ENCODE measurements around the gene MT1HL1.

MT1HL1 gene

GRCh38 chr1:236966636-236967035 lies 37.6 kb downstream of the MT1HL1 start:
- no peak for DNase-seq

DNA sequence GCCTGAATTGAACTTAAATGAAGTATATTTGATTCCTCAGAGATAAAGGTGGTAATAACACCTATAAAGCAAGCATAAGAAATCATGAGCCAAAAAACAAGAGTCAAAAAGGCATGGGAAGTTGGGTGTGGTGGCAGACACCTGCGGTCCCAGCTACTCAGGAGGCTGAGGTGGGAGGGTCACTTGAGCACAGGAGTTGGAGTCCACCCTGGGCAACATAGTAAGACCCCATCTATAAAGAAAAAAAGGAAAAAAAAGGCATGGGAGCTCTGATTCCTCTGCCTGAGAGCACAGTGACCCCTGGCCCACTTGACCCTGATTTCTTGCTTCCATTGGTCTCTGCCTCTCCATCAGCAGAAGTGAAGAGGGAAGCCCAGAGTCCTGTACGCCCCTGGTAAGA lies 40.3 kb downstream of the MT1HL1 start:
- no peak for DNase-seq

GRCh38 chr1:236959112-236959511 lies 45.1 kb downstream of the MT1HL1 start:
- DNase-seq: no peak

DNA sequence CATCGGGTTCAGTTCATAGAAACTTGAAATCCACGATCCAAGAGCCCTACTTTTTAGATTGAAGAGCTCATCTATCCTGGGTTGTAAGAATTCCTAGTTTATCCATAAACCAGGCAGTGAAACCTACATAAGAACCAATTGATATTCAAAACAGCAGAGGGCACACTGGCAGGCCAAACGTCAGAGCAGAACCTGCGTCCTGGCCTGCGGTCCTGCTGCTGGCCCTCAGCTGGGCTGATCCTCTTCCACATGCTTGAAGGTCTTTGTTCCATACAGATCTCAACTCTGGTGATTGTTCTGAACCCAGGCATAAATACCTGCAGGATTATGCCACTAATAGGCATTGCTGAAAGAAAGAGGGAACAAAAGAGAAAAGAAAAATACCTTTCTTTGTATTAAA lies 47.0 kb downstream of the MT1HL1 start:
- no peak for DNase-seq

All from activated CD4-positive, CD25-positive, alpha-beta regulatory T cell (primary cell).